DMS53 treated with DMSO at 0.1 percent for 48 hours (cell line): ENCODE data around the gene AMBRA1.

ENCODE experiments used
- DNase-seq: peaks from one replicate; lab custom pipeline; 2025; ENCODE audit not compliant: unreplicated experiment; lab: John Stamatoyannopoulos, UW

The AMBRA1 gene

GRCh38 chr11:46356924-46357482 lies 236.8 kb downstream of the AMBRA1 start:
- DNase-seq, result no peak

GRCh38 chr11:46353698-46354097 lies 240.1 kb downstream of the AMBRA1 start:
- no peak for DNase-seq

GRCh38 chr11:46352063-46352841 lies 241.6 kb downstream of the AMBRA1 start:
- DNase-seq, result no peak

GRCh38 chr11:46351606-46352005 lies 242.2 kb downstream of the AMBRA1 start:
- DNase-seq, result no peak

GRCh38 chr11:46351148-46351547 lies 242.7 kb downstream of the AMBRA1 start:
- no peak for DNase-seq

GRCh38 chr11:46350695-46351094 lies 243.1 kb downstream of the AMBRA1 start:
- DNase-seq, result no peak

- no peak for DNase-seq
Observed at GRCh38 chr11:46348566-46349401, 245.0 kb downstream of the AMBRA1 start.

- no peak for DNase-seq
Observed at GRCh38 chr11:46347637-46348311, 246.0 kb downstream of the AMBRA1 start.

GRCh38 chr11:46346886-46347636 lies 246.8 kb downstream of the AMBRA1 start, which contains the start of gene DGKZ:
Gene DGKZ, plus strand, starts transcription at chr11:46347463. Its CDS starts 197 bp downstream, at chr11:46347660.
- DNase-seq, result peak; percentile 59
